Gastrocnemius medialis (tissue), 4 donors: ENCODE results near the gene NOX5.

Experiments used
- POLR2A ChIP-seq, 2 donors: fragments of 450-650 bp; IDR thresholded peaks; one replicate each; pipeline ENCODE4 v1.6.1; 2017; ENCODE audit warnings: antibody characterized with exemption in 2 of 2, mild to moderate bottlenecking in 2 of 2, moderate library complexity in 2 of 2
- TF ChIP-seq, protein P1 (sequence below), 5 experiments: fragments of 450-650 bp in 3 of 5; fragments of 200-600 bp in 2 of 5; sonication (generic) in 2 of 5; IDR thresholded peaks in 4 of 5; conservative IDR thresholded peaks in 1 of 5; 1 replicate in 4 of 5; 2 replicates in 1 of 5; pipeline ENCODE4 v1.5.1; 2016 to 2019; ENCODE audit warnings: antibody characterized with exemption in 5 of 5, mild to moderate bottlenecking in 3 of 5, moderate library complexity in 3 of 5

DNA sequence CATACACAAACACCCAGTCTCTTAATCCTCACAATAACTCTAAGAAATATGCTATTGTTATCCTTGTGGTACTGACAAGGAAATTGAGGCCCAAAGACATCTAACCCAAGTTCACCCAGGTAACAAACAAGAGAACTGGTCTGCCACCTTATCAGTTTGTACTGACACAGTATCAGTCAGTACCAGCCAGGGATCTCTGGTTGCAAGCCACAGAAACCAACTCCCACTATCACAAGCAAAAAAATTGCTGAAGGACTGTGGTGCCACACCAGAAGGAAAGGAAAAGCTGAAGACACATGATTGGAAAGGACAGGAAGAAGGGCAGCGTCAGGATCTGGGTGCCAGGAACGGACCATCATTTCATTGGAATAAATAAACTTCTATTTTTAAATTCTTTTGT is 82.1 kb downstream of the NOX5 start:
- TF ChIP-seq, protein P1, sequence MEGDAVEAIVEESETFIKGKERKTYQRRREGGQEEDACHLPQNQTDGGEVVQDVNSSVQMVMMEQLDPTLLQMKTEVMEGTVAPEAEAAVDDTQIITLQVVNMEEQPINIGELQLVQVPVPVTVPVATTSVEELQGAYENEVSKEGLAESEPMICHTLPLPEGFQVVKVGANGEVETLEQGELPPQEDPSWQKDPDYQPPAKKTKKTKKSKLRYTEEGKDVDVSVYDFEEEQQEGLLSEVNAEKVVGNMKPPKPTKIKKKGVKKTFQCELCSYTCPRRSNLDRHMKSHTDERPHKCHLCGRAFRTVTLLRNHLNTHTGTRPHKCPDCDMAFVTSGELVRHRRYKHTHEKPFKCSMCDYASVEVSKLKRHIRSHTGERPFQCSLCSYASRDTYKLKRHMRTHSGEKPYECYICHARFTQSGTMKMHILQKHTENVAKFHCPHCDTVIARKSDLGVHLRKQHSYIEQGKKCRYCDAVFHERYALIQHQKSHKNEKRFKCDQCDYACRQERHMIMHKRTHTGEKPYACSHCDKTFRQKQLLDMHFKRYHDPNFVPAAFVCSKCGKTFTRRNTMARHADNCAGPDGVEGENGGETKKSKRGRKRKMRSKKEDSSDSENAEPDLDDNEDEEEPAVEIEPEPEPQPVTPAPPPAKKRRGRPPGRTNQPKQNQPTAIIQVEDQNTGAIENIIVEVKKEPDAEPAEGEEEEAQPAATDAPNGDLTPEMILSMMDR (IDR thresholded peaks at IDR 0.05 in 4 of 5, conservative IDR thresholded peaks at IDR 0.05 in 1 of 5), result no peak
- no peak for TF ChIP-seq POLR2A (IDR thresholded peaks at IDR 0.05)
